HepG2 (cell line): Measurements from ENCODE around the gene TGFBI. TPM values are rescaled to one million over a fixed set of nuclear protein-coding genes. Genes with fewer than 3 reads are reported as not detected.
A peak's percentile ranks its signal among the peaks of the same experiment; 100 is the strongest.

Source experiments
- AGO2 ChIP-seq: fragments of 200-400 bp; formaldehyde crosslinking; optimal IDR thresholded peaks from 2 replicates; pipeline ENCODE3; 2017; ENCODE audit warnings: mild to moderate bottlenecking, low read depth, low read length, moderate library complexity
- AKAP8 ChIP-seq: sonication (generic); formaldehyde crosslinking; IDR thresholded peaks from 2 replicates; pipeline ENCODE4 v1.5.1; 2020; ENCODE audit warnings: mild to moderate bottlenecking, missing genetic modification reagents
- DPF2 ChIP-seq: sonication (generic); formaldehyde crosslinking; IDR thresholded peaks from 2 replicates; pipeline ENCODE4 v1.4.0; 2020; ENCODE audit warnings: mild to moderate bottlenecking, low read depth, missing genetic modification reagents, borderline replicate concordance
- ELF3 ChIP-seq: IDR thresholded peaks from 2 replicates; pipeline ENCODE4 v1.6.1; 2016; ENCODE audit warnings: missing genetic modification reagents, missing compliant biosample characterization
- FOXM1 ChIP-seq: sonication (generic); formaldehyde crosslinking; IDR thresholded peaks from 2 replicates; pipeline ENCODE4 v1.5.0; 2020; ENCODE audit warnings: missing genetic modification reagents
- HHEX ChIP-seq: IDR thresholded peaks from 2 replicates; pipeline ENCODE4 v1.6.1; 2016; ENCODE audit warnings: control low read depth
- HNRNPL ChIP-seq: fragments of 200-400 bp; formaldehyde crosslinking; IDR thresholded peaks from 2 replicates; pipeline ENCODE4 v1.6.1; 2017; ENCODE audit warnings: mild to moderate bottlenecking, low read depth, low read length
- JUND ChIP-seq: sonication (generic); formaldehyde crosslinking; IDR thresholded peaks from 2 replicates; pipeline ENCODE4 v1.8.0; 2022; ENCODE audit warnings: mild to moderate bottlenecking, missing genetic modification reagents
- MYC ChIP-seq: sonication (generic); formaldehyde crosslinking; IDR thresholded peaks from 2 replicates; pipeline ENCODE4 v1.9.0; 2021; ENCODE audit warnings: missing genetic modification reagents, borderline replicate concordance
- NR2C2 ChIP-seq: sonication (generic); formaldehyde crosslinking; IDR thresholded peaks from 2 replicates; pipeline ENCODE4 v1.4.0; 2020; ENCODE audit warnings: missing genetic modification reagents, mild to moderate bottlenecking, moderate library complexity, borderline replicate concordance
- NR3C1 ChIP-seq: sonication (generic); formaldehyde crosslinking; IDR thresholded peaks from 2 replicates; pipeline ENCODE4 v1.4.0; 2020; ENCODE audit warnings: missing genetic modification reagents
- POLR2A ChIP-seq, 2 experiments: IDR thresholded peaks; 2 replicates each; pipeline ENCODE4 v1.6.1; 2011; ENCODE audit warnings: low read depth in 2 of 2, low read length in 2 of 2, mild to moderate bottlenecking in 1 of 2, moderate library complexity in 1 of 2; ENCODE audit not compliant: insufficient read depth in 1 of 2
- SKI ChIP-seq: fragments of 450-650 bp; IDR thresholded peaks from one replicate; pipeline ENCODE4 v1.6.1; 2018; ENCODE audit warnings: mild to moderate bottlenecking; ENCODE audit not compliant: partially characterized antibody
- SP1 ChIP-seq, 2 experiments: fragments of 450-650 bp in 1 of 2; sonication (generic) in 1 of 2; formaldehyde crosslinking in 1 of 2; IDR thresholded peaks; 2 replicates each; pipeline versions ENCODE4 v1.4.0 to v1.6.1; 2016 to 2020; ENCODE audit warnings: missing genetic modification reagents in 1 of 2
- WIZ ChIP-seq: sonication (generic); formaldehyde crosslinking; IDR thresholded peaks from 2 replicates; pipeline ENCODE4 v1.5.1; 2020; ENCODE audit warnings: mild to moderate bottlenecking, missing genetic modification reagents
- ZFP41 ChIP-seq: sonication (generic); formaldehyde crosslinking; IDR thresholded peaks from 2 replicates; pipeline ENCODE4 v1.4.0; 2020; ENCODE audit warnings: mild to moderate bottlenecking, missing genetic modification reagents, borderline replicate concordance
- ZNF343 ChIP-seq: sonication (generic); formaldehyde crosslinking; IDR thresholded peaks from 2 replicates; pipeline ENCODE4 v1.4.0; 2020; ENCODE audit warnings: mild to moderate bottlenecking, missing genetic modification reagents
- ZNF430 ChIP-seq: sonication (generic); formaldehyde crosslinking; IDR thresholded peaks from 2 replicates; pipeline ENCODE4 v1.9.0; 2021; ENCODE audit warnings: mild to moderate bottlenecking, missing genetic modification reagents
- ZNF816 ChIP-seq: sonication (generic); formaldehyde crosslinking; IDR thresholded peaks from 2 replicates; pipeline ENCODE4 v1.8.0; 2022; ENCODE audit warnings: missing genetic modification reagents, mild to moderate bottlenecking, borderline replicate concordance
- ZSCAN9 ChIP-seq: IDR thresholded peaks from 2 replicates; pipeline ENCODE4 v1.6.1; 2016; ENCODE audit warnings: borderline replicate concordance
- polyA plus RNA-seq, 8 experiments: library from polyadenylated mRNA; depleted of rRNA in 3 of 8; stranded (reverse) in 7 of 8; unstranded in 1 of 8; fragments of >200 nt; fragmentation: Illumina TruSeq in 4 of 8; extraction: Trizol in 4 of 8; gene quantifications; 2 replicates each; pipeline versions ENCODE4 v1.2.1 to v1.2.3, GENCODE V29; 2011 to 2016; ENCODE audit warnings: low read depth in 4 of 8, missing spikeins in 1 of 8, mixed read lengths in 1 of 8; ENCODE audit not compliant: insufficient read depth in 1 of 8
- total RNA-seq, 5 experiments: library from RNA; depleted of rRNA; stranded (reverse); fragments of >200 nt; fragmentation: Illumina TruSeq; extraction: Trizol; gene quantifications; 2 replicates each; pipeline ENCODE4 v1.2.3, GENCODE V29; 2016; ENCODE audit warnings: low read depth in 1 of 5
- TF ChIP-seq, protein P1 (sequence below): sonication (generic); formaldehyde crosslinking; IDR thresholded peaks from 2 replicates; pipeline ENCODE4 v1.4.0; 2020; ENCODE audit warnings: low read depth, missing genetic modification reagents
- TF ChIP-seq, protein P2 (sequence below): sonication (generic); formaldehyde crosslinking; IDR thresholded peaks from 2 replicates; pipeline ENCODE4 v1.8.0; 2022; ENCODE audit warnings: mild to moderate bottlenecking, missing genetic modification reagents; ENCODE audit not compliant: insufficient replicate concordance
- TF ChIP-seq, protein P3 (sequence below): IDR thresholded peaks from 2 replicates; pipeline ENCODE4 v1.6.1; 2012; ENCODE audit warnings: low read depth, low read length, improper control_type of control experiment

Gene TGFBI
- total and polyA plus RNA-seq, 2 of the 13 experiments (the other 11 are each of a cell fraction or from before 2014, with no cell fraction given): 275 to 457 TPM

DNA sequence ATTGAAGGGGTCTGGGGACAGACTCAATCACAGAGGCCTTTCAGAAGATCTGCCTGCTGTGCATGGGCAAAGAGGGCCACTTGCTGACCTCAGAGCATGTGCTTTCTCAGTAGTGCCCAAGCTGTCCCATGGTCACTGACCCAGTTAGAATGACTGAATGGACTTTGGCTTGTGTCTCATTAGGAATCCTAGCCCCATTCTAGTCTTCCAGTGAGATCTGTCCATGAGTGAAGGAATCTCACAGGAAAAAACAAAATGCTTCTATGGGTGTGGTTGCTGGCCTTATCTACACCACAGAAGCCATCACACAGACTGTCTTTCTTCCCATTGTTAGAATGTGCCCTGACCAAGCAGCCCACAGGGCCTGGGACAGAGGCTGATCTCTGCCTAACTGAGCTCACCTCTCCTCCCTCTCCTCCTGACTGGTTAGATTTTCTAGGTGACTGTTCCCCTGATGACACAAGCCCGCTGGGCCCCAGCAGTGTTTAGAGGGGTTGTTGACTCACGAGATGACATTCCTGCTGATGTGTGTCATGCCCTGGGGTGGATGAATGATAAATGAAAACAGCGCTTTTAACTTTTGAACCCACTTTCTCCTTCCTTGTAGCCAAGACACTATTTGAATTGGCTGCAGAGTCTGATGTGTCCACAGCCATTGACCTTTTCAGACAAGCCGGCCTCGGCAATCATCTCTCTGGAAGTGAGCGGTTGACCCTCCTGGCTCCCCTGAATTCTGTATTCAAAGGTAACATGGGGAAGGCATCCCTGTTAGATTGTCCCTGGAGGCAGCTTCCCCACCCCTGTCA, 24.8 kb downstream of the TGFBI start (continued):
- TF ChIP-seq, protein P1, sequence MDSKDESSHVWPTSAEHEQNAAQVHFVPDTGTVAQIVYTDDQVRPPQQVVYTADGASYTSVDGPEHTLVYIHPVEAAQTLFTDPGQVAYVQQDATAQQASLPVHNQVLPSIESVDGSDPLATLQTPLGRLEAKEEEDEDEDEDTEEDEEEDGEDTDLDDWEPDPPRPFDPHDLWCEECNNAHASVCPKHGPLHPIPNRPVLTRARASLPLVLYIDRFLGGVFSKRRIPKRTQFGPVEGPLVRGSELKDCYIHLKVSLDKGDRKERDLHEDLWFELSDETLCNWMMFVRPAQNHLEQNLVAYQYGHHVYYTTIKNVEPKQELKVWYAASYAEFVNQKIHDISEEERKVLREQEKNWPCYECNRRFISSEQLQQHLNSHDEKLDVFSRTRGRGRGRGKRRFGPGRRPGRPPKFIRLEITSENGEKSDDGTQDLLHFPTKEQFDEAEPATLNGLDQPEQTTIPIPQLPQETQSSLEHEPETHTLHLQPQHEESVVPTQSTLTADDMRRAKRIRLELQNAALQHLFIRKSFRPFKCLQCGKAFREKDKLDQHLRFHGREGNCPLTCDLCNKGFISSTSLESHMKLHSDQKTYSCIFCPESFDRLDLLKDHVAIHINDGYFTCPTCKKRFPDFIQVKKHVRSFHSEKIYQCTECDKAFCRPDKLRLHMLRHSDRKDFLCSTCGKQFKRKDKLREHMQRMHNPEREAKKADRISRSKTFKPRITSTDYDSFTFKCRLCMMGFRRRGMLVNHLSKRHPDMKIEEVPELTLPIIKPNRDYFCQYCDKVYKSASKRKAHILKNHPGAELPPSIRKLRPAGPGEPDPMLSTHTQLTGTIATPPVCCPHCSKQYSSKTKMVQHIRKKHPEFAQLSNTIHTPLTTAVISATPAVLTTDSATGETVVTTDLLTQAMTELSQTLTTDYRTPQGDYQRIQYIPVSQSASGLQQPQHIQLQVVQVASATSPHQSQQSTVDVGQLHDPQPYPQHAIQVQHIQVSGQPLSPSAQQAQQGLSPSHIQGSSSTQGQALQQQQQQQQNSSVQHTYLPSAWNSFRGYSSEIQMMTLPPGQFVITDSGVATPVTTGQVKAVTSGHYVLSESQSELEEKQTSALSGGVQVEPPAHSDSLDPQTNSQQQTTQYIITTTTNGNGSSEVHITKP (CRISPR knock-in tag): 0 out of 2 replicates have a peak, but pooled peaks have one; percentile 64
- peak; percentile 98 for TF ChIP-seq JUND (CRISPR knock-in tag)
- peak; percentile 79; the same call in 1 of the 2 replicates for TF ChIP-seq HHEX
- TF ChIP-seq ELF3 (CRISPR knock-in tag): peak; percentile 99
- TF ChIP-seq NR3C1 (CRISPR knock-in tag): no peak
- no peak for TF ChIP-seq ZNF343 (CRISPR knock-in tag)
- TF ChIP-seq ZNF430 (CRISPR knock-in tag): peak; percentile 86; the same call in 1 of the 2 replicates
- no peak for TF ChIP-seq ZFP41 (CRISPR knock-in tag)
- peak; percentile 67 for TF ChIP-seq NR2C2 (CRISPR knock-in tag)
- peak; percentile 59 for TF ChIP-seq MYC (CRISPR knock-in tag)
- TF ChIP-seq WIZ: 0 out of 2 replicates have a peak, but pooled peaks have one; percentile 28
- TF ChIP-seq AKAP8 (CRISPR knock-in tag): 0 out of 2 replicates have a peak, but pooled peaks have one; percentile 47
- no peak for TF ChIP-seq SP1 (IDR thresholded peaks at IDR 0.05)
- TF ChIP-seq SP1 (CRISPR knock-in tag; IDR thresholded peaks at IDR 0.05): peak; percentile 19; the same call in 1 of the 2 replicates
- peak; percentile 89; the same call in 1 of the 2 replicates for TF ChIP-seq DPF2 (CRISPR knock-in tag)
- peak; percentile 43 to 92 for TF ChIP-seq POLR2A (IDR thresholded peaks at IDR 0.05; ENCODE audit: insufficient read depth in 1 of 2, low read depth in 2 of 2, low read length in 2 of 2)
- TF ChIP-seq, protein P2, sequence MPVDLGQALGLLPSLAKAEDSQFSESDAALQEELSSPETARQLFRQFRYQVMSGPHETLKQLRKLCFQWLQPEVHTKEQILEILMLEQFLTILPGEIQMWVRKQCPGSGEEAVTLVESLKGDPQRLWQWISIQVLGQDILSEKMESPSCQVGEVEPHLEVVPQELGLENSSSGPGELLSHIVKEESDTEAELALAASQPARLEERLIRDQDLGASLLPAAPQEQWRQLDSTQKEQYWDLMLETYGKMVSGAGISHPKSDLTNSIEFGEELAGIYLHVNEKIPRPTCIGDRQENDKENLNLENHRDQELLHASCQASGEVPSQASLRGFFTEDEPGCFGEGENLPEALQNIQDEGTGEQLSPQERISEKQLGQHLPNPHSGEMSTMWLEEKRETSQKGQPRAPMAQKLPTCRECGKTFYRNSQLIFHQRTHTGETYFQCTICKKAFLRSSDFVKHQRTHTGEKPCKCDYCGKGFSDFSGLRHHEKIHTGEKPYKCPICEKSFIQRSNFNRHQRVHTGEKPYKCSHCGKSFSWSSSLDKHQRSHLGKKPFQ (CRISPR knock-in tag): peak; percentile 54
- TF ChIP-seq HNRNPL: 0 out of 2 replicates have a peak, but pooled peaks have one; percentile 10
- peak; percentile 94 for TF ChIP-seq SKI
- TF ChIP-seq AGO2: no peak
- peak; percentile 65; the same call in 1 of the 2 replicates for TF ChIP-seq ZNF816 (CRISPR knock-in tag)
- TF ChIP-seq, protein P3, sequence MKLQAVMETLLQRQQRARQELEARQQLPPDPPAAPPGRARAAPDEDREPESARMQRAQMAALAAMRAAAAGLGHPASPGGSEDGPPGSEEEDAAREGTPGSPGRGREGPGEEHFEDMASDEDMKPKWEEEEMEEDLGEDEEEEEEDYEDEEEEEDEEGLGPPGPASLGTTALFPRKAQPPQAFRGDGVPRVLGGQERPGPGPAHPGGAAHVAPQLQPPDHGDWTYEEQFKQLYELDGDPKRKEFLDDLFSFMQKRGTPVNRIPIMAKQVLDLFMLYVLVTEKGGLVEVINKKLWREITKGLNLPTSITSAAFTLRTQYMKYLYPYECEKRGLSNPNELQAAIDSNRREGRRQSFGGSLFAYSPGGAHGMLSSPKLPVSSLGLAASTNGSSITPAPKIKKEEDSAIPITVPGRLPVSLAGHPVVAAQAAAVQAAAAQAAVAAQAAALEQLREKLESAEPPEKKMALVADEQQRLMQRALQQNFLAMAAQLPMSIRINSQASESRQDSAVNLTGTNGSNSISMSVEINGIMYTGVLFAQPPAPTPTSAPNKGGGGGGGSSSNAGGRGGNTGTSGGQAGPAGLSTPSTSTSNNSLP: peak; percentile 95
- peak; percentile 78; the same call in 1 of the 2 replicates for TF ChIP-seq ZSCAN9 (CRISPR knock-in tag)
- no peak for TF ChIP-seq FOXM1
